T-helper 2 cell treated with Interferon-gamma antibody and Interleukin-4, amounts not matched to agents 100 ng/mL and 5 ng/mL, for 36 hours (primary cell): ENCODE data around the gene CDAN1. TPM values are rescaled to one million over a fixed set of nuclear protein-coding genes. Genes with fewer than 3 reads are reported as not detected.

Experiments used
- intact Hi-C: fragments of 100-400 bp; cut with micrococcal nuclease; formaldehyde crosslinking; loops from one replicate; pipeline ENCODE4 v1.15.1; 2023
- total RNA-seq: library from RNA; stranded (reverse); gene quantifications from 2 replicates; pipeline ENCODE4 v1.2.3, GENCODE V29; 2022

The CDAN1 gene
- total RNA-seq, 1 donor from 2014 or later = 27.6 TPM

DNA sequence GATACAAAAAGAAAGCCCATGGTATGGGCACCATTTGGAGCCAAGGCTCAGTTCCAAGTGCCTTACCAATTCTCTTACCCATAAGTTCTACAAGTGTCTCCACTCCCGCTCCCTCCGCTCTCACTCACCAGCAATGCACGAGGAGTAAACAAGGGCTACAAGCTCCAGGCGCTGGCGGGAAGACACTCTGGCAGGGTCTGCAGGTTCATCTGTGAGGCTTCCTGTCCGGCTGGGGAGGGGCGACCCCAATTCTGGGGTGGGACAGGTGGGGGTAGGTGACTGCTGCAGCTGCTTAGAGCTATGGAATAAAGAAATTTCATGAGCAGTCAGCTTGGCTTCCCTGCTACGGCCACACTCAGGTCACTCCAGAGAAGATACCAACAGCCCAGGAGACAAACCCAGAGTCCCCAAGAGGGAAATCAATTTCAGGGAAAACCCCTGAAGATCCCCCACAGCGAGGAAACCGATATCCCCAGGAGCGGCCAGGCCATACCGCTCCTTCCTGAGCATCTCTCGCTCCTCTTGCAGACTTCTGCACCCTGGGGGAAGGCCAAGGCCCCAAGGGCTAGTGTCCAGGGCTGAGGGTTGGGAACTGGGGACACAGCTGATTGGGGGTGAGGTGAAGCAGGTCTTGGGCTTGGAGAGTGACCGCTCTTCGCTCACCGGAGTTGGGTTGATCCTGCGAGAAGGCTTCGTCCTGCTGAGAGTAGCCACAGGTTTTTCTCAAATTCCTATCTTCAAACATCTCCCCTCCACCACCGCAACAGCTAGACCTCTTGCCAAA lies 1.4 kb downstream of the CDAN1 start:
- intact Hi-C loops = no loop called here

DNA sequence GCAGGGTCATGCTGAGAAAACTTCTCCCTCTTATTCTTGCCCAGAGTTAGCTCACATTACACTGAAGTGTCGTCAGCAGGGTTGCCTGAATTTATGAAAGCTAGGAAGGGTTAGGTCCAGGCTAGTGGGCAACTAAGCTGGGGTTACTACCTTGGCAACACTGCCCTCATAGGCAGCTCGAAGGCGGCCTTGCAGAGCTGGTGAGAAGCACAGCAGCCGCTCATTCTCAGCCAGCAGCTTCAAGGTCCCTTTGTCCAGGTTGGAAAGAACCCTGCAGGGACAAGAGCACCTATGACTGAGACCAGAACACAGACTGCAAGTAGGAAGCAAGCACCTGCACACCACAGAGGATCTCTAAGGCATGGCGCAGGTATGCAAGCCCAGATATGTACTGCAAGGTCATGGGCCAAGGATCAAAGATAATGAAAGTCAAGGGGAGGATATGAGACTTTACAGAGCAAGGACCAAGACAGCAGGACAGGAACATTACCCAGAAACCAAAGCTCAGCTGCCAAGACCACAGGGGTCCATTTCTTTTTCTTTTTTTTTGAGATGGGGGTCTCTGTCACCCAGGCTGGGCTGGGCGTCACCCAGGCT lies 2.8 kb downstream of the CDAN1 start:
- intact Hi-C loops = no loop called here

DNA sequence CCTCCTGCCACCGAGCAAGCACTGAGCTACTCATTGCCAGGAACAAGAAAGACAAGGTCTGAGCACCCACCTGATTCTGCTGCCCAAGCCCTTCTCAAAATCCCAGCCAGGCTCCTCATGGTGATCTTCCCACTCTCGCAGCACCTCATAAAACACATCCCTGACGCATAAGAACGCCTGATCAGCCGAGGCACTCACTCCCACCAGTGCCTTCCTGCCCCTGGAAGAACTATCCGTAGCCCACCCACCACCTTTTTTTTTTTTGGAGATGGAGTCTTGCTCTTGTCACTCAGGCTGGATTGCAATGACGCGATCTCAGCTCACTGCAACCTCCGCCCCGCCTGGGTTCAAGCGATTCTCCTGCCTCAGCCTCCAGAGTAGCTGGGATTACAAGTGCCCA lies 3.9 kb downstream of the CDAN1 start:
- intact Hi-C loops = no loop called here

DNA sequence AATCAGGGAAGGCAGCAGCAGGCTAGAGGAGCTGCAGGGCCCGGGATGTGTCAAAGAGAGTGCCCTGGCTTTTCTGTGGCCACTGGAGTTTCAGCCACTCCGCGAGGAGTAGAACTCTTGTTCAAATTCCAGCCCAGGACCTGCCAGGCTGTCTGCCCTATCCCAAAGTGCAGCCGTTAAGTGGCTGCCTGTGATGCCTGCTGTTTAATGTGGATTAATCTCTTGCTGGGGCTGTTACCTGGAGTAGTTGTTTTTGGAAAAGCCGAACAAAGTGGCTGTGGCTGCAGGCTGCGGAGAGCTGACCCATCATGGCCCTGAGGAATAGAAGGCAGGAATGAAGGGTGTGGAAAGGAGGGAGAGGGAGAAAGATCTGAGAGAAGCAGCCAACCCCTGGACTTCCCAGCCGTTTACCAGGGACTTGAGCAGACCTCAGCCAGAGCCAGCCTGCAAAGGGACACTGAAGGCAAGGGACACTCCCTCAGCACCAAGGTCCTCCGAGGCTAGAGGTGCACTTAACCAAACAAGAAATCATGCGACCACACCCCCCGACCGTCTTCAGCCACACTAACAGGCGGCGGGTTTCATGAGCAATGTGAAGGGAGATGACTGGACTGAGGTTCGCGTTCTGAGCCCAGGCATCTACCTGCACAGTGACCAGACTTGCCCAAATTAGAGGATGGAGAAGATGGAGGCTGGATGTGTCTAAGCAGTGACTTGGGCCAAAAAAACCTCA lies 4.7 kb downstream of the CDAN1 start:
- intact Hi-C loops = no loop called here

DNA sequence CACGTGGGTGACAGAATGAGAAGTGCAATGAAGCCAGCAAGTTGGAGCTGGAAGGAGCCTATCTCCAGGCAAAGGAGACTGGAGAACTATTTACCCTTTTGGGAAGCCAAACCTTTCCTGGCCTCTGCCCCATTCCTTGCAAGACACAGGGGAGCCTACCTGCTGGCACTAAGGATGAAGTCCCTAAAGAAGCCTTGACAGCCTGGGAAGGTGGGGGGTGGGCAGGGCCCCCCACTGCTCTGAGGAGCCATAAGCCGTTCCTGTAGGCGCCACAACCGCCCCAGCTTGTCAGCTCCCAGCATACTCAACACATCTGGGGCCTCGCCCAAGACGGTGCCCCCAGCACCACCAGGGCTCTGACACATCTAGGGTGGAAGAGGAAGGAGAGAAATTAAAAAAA lies 5.5 kb downstream of the CDAN1 start:
- intact Hi-C loops = no loop called here

DNA sequence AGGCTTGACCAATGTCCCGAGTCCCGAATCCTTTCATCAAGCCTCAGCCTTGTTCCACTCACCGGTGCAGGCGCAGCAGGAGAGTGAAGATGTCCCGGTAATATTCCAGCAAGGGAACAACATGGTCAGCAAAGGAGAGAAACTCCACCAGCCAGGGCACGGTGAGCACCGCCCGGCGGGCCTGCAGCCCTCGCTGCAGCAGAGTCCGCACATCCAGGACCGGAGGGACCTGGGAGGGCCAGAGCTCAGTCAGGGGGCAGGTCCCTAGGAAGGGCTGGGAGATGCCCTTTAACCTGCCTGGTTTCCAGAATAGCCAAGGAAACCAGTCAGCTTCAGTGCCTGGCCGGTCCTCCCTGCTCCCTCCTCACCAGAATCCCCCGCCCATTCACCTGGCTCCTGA lies 6.4 kb downstream of the CDAN1 start:
- intact Hi-C loops = no loop called here

DNA sequence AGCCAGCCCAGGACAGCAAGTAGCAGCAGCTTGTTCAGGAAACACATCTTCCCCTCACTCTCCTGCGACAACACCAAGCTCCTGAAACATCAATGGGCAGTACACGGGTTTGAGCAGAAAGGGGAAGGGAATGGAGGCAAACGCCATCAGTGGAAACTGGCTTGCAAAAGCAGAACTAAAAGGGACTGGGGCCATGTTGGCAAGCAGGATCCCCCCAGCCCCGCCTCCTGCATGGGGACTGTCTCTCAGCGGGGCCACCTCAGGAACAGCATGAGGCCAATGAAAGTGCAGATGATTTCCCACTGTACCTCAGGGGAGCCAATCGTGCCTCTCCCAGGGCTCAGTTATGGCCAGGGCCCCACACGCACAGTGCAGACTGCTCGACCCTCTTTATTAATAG lies 6.8 kb downstream of the CDAN1 start:
- intact Hi-C loops = no loop called here

DNA sequence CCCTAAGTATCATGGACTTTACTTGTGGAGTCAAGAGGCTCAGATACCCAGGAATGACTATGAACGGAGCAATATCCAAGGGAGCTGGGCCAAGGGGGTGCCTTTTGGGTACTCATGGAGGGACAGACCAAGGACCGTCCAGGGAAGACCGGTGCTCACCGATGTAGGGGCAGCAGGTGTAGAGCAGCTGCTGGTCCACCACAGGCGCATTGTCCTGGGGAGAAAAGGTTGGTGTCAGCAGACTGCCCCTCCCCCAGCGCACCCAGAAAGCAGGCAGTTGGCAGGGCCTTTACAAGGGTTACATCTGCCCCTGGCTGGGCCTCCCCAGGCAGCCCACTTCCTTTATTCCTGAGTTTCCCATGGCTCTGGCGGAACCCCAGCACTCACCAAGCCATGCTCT lies 7.5 kb downstream of the CDAN1 start:
- intact Hi-C loops = no loop called here

DNA sequence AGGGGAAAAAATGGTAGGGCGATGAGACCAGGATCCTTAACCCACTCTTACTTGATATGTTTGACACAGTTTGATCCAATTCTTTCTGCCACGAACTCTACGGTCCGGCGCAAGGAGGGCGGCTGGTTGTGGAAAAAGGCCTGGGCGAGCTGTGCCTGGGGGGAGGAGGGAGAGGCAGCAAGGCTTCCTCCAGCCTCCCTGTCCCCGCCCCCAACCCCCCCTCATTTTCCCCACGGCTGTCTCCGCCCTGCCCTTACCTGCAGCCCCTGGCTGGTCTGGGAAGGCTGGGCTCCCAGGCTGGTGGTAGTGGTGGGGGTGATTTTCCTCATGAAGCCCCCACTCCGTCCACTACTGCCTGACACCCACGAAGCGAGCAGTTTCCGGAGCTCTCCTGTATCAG lies 8.0 kb downstream of the CDAN1 start:
- intact Hi-C loops = no loop called here

DNA sequence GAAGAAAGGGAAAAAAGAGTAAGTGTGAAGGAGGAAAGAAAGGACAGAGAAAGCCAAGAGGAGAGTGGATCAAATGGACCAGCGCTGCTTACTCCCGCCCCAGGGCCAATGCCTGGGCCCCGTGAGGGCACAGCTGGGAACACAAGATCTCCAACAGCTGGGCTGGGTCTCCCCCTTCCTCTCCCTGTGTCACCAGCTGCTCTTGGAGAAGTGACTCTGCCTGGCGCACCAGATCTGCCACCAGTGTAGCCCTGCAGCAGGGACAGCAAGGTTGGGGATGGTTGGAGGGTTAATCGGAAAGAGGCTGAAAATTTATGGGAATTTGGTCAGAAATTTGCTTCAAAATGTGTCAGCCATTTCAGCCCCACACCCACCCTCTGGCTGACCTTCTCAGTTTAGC lies 8.4 kb downstream of the CDAN1 start:
- intact Hi-C loops = no loop called here

DNA sequence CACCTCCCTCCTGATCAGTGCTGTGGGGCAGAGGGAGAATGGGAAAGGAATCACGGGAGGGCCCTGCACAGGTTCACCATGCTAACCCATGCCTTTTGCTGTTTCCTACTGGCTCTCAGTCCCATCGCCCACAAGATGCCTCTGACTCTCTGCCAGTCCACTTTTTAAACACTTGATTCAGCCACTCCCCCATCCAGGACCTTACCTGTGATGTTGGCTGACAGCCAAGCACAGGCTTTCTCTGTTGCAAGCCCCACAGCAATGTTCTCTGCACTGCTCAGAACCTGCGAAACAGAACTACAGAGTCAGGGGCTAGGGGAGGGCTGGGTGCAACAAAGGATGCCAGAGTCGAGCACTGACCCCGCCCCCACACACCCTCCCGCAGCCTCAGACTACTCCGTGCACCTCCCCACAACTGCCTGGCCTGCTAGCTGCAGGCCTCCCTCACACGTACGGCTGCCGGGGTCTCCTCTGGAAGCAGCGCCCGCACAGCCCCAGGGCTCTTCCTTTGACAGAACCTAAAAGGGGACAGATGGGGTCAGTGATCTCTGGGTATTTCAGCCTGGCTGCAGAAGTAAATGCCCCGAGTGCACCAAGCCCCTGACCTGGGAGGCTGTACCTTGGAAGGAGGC lies 9.1 kb downstream of the CDAN1 start:
- intact Hi-C loops = no loop called here

DNA sequence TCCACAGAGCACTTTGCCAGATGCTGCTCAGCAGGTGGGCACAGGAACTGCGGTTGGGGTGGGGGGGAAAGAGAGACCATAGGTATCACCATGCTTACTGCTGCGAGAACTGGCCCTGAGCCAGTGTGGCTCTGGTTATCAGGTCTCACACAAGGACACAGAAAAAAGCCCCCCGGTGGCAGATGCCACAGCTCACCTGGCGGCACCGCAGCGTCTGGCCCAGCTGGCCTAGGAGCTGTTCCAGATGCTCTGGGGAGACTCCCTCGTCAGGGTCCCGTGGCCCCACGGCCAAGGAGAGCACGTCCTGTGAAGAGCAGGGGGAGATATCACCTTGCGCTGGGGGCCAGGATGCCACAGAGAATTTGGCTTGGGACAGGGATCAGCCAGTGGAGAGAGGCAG lies 10.8 kb downstream of the CDAN1 start:
- intact Hi-C loops = no loop called here

DNA sequence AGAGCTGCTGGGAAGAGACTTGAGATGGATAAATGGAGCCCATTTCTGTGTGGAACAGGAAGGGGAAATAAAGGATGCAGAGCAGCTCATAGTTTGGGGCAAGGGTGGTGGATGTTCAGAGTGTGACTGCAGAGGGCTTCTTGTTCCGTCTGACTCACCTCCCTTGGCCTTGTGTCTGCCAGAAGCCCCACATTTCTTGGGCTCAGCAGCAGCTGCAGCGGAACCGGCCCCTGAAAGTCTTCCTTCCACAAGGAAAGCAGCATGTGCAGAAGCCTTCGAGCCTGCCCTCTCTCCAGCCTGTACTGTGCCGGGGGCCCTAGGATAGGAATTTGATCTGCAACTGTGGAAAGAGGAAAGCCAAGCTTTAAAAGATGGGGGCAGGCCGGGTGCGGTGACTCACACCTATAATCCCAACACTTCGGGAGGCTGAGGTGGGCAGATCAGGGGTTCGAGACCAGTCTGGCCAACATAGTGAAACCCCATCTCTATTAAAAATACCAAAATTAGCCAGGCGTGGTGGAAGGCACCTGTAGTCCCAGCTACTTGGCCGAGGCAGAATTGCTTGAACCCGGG lies 11.5 kb downstream of the CDAN1 start:
- intact Hi-C loops = no loop called here

DNA sequence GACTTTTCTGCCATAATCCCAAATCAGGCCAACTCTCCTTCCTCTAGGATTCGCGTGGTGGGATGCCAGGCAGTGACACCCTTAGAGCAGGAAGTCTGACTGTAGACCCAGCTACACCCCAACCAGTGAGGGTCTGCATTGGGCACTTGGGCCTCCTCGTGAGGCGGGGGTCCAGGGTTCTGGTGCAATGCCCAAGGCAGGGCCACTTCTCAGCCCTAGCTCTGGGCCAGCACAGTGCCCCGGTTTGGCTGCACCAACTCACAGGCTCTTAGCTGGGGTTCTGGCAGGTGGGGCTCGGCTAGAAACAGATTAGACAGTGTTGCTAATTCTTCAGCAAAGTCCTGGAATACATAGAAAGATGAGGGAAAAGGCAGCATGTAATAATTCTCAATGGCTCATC lies 12.7 kb downstream of the CDAN1 start:
- intact Hi-C loops = no loop called here

DNA sequence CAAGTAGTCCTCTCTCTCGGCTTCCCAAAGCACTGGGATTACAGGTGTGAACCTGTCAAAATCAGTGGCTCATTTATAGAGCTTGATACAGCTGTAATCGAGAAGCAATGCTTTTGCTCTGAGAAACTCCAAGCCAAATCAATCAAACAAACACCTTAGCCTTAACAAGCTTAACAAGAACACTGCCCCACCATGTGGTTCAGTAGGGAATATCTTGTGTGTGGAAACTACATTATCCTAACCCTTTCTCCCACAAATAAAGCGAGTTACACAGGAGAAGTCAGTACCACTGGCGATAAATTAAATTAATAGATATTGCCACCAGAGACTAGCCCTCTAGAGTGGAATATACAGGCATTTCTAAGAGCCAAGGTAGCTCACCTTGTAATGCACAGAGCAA lies 13.9 kb downstream of the CDAN1 start:
- intact Hi-C loops = no loop called here

DNA sequence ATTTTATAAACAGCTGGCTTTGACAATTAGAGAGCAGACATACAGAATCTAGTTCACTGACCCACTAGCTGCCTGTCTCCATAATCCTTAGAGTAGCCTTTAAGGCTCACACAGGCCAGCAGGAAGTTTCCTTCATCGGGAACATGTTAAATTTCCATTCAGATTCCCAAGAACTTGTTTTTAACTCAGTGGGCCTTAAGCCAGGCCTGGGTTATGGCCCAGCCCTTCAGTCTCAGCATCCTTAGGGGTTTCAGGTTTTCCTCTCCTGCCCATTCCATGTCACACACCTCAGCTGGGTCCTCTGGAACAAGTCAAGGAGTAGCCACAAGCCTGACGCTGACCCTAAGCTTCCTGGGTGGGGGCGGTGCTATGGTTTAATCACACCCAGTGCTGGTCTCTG lies 15.0 kb downstream of the CDAN1 start:
- intact Hi-C loops = no loop called here

DNA sequence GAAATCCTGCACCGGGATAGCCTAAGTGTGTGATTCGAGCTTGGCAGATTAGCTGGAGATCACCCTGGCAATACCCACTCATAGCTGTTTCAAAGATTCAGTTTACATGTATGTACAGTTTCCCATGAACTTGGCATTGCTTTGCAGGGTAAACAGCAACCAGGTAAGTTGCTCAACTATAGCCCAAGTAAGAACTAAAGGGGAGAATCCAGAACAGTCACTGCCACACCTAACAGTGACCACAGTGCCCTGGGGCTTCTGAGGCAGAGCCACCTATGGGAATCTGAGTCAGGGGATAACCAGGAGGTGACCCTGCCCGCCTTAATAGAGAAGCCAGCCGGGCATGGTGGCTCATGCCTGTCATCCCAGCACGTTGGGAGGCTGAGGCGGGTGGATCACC lies 15.9 kb downstream of the CDAN1 start:
- intact Hi-C loops = no loop called here

DNA sequence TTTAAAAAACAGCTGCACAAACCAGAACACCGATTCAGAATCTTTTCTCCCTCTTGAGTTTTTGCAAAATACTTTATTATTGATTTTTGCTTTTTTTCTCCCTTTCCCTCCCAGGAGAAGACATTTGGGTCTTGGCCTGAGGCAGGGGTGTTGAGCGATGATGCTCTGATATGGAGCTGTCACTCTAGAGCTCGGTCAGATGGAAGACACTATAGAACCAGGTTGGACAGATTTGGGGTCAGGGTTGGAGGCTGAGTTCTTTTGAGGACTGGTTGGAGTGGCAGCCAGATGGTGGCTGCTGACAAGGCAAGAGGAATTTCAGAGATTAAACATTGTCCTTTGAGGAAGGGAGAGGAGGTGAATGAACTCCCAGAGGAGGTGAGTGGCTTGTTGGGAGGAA lies 16.9 kb downstream of the CDAN1 start:
- intact Hi-C loops = no loop called here

DNA sequence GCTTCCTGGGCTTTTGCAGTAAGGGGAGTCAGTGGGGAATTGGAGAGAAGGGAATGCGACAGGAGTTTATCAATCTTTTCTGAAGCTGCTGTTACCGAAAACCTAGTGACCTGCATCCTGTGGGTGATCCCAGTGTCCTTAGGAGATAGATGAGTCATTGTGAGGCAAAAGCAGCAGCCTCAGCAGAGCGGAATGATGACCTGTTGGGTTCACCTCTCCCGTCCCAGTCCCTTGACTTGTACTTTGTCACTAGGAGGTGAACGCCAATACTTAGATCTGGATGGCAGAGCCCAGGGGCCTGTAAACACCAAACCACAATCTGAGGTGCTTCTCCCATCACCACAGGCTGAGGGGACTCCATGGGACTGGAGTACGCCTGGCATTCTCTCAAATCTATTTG lies 17.9 kb downstream of the CDAN1 start:
- intact Hi-C loops = no loop called here

DNA sequence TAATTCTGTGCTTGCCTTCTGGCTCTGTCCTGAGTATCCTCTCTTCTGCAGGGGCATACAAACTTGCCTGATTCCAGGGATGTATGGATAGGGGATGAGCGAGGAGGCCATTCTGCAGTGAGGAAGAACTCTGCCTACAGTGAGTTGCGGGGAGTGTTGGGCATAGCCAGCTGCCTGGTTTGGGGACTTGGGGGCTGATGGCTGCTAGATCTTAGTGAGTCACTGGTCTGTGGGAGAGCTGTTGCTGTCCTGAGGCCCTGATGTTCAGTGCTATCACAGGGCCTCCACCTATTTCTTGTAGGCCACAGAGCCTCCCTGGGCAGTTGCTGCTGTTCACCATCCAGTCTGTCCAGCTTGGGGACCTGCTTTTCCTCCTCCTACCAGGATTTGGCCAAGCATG lies 20.3 kb downstream of the CDAN1 start:
- intact Hi-C loops = no loop called here

DNA sequence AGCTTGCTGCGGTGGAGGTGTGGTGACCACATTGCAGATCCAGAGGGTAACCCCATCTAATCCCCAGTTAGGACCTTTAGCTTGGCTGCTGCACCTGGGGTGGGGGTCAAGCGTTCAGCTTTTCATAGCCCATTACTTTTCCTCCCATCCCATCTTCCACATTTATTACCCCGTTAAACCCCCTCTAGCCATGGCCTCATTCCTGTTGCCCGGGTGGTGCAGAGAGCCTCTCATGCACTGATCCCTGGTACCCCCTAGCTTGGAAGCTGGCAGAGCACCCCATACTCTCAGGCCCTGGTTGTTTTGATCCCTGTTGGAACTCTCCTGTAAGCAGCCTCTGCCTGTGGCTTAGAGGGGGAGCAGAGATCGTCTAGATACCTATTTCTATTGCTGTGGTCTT lies 20.8 kb downstream of the CDAN1 start:
- intact Hi-C loops = no loop called here

DNA sequence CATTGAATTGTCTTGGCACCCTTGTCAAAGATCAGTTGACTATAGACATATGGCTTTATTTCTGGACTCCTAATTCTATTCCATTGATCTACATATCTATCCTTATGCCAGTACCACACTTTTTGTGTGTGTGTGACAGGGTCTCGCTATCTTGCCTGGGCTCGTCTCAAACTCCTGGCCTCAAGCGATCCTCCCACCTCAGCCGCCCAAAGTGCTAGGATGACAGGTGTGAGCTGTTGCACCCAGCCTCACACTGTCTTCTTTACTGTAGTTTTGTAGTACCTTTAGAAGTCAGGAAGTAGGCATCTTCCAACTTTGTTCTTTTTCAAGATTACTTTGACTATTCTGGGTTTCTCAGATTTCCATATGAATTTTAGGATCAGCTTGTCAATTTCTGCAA lies 24.3 kb downstream of the CDAN1 start:
- intact Hi-C loops = no loop called here
